CD4-positive, alpha-beta T cell treated with Interleukin-21 for 1 hour (primary cell): ENCODE results near the gene GAB2.

Experiments
- DNase-seq: peaks from one replicate; pipeline ENCODE4 v3.0.0-alpha.2; 2020

GAB2 gene

GRCh38 chr11:78270971-78271370, 146.6 kb downstream of the GAB2 start:
- no peak for DNase-seq

- no peak for DNase-seq
Observed at GRCh38 chr11:78269806-78270205, 147.8 kb downstream of the GAB2 start.

GRCh38 chr11:78268591-78269410, 148.8 kb downstream of the GAB2 start:
- DNase-seq = no peak

GRCh38 chr11:78266451-78266850, 151.2 kb downstream of the GAB2 start:
- DNase-seq = no peak

- DNase-seq = no peak
Observed at GRCh38 chr11:78265326-78265725, 152.3 kb downstream of the GAB2 start.

- DNase-seq = no peak
Observed at GRCh38 chr11:78262691-78263090, 154.9 kb downstream of the GAB2 start.

GRCh38 chr11:78262238-78262637, 155.4 kb downstream of the GAB2 start:
- no peak for DNase-seq

GRCh38 chr11:78261828-78262227, 155.8 kb downstream of the GAB2 start:
- no peak for DNase-seq

GRCh38 chr11:78261367-78261766, 156.3 kb downstream of the GAB2 start:
- DNase-seq = no peak

GRCh38 chr11:78259777-78260487, 157.7 kb downstream of the GAB2 start:
- DNase-seq = no peak

- no peak for DNase-seq
Observed at GRCh38 chr11:78257654-78258053, 160.0 kb downstream of the GAB2 start.

GRCh38 chr11:78256962-78257361, 160.7 kb downstream of the GAB2 start:
- no peak for DNase-seq

- no peak for DNase-seq
Observed at GRCh38 chr11:78255919-78256318, 161.7 kb downstream of the GAB2 start.

GRCh38 chr11:78254268-78254667, 163.4 kb downstream of the GAB2 start:
- no peak for DNase-seq

- DNase-seq = no peak
Observed at GRCh38 chr11:78253797-78254196, 163.8 kb downstream of the GAB2 start.

- no peak for DNase-seq
Observed at GRCh38 chr11:78251083-78251775, 166.4 kb downstream of the GAB2 start.

GRCh38 chr11:78250099-78250498, 167.5 kb downstream of the GAB2 start:
- DNase-seq = no peak

GRCh38 chr11:78248903-78249302, 168.7 kb downstream of the GAB2 start:
- no peak for DNase-seq

GRCh38 chr11:78248191-78248590, 169.4 kb downstream of the GAB2 start:
- DNase-seq = no peak

- no peak for DNase-seq
Observed at GRCh38 chr11:78244546-78245255, 172.9 kb downstream of the GAB2 start.

GRCh38 chr11:78244080-78244479, 173.5 kb downstream of the GAB2 start:
- no peak for DNase-seq

- no peak for DNase-seq
Observed at GRCh38 chr11:78241475-78241874, 176.1 kb downstream of the GAB2 start.

- DNase-seq = no peak
Observed at GRCh38 chr11:78239781-78240180, 177.8 kb downstream of the GAB2 start.
